Astrocyte of the hippocampus (primary cell): ENCODE results near the gene ULK2.

Source experiments
- DNase-seq: peaks from one replicate; pipeline ENCODE4 v3.0.0; 2011; ENCODE audit warnings: low read depth, low spot score

Gene ULK2

DNA sequence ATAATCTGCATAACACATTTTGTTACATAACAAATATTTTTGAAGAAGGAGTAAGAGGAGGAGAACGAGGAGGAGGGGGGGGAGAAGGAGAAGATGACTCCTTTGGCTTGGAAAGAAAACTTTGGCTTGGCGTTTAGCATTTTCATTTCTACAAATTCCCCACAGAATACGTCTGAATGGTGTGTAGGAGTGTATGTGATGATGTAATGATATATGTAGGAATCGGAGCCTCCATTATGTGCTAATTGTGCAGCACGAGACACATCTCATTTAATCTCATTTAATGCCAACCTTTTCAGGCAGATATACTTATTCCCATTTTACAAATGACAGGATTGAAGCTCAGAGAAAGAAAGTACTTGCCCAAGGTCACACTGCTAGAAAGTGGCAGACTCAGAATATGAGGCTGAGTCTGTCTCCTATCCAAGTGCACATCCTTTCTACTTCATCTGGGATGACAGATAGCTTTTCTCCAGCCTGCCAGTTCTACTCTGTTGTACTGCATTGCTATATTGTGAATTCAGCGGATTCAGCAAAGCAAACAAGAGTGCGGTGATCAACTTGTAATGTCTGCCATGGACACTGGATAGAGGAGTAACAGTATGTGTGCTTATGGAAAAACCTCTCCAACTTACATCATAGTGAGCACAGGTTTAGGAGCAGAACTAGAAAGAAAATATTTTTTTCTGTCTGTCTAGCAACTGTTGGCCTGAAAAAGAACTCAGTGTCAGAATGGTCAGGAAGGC lies 140.9 kb downstream of the ULK2 start:
- no peak for DNase-seq

DNA sequence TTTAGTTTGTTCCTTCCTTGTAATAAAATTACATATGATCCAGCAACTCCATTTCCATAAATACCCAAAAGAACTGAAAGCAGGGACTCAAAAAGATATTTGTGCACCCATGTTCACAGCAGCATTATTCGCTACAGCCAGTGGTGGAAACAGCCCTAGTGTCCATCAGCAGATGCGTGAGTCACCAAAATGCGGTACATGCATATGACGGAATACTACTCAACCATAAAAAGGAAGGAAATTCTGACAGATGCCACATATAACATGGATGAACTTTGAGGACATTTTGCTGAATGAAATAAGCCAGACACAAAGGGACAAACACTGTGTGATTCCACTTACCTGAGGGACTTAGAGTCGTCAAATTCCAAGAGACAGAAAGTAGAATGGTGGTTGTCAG lies 142.2 kb downstream of the ULK2 start:
- no peak for DNase-seq

DNA sequence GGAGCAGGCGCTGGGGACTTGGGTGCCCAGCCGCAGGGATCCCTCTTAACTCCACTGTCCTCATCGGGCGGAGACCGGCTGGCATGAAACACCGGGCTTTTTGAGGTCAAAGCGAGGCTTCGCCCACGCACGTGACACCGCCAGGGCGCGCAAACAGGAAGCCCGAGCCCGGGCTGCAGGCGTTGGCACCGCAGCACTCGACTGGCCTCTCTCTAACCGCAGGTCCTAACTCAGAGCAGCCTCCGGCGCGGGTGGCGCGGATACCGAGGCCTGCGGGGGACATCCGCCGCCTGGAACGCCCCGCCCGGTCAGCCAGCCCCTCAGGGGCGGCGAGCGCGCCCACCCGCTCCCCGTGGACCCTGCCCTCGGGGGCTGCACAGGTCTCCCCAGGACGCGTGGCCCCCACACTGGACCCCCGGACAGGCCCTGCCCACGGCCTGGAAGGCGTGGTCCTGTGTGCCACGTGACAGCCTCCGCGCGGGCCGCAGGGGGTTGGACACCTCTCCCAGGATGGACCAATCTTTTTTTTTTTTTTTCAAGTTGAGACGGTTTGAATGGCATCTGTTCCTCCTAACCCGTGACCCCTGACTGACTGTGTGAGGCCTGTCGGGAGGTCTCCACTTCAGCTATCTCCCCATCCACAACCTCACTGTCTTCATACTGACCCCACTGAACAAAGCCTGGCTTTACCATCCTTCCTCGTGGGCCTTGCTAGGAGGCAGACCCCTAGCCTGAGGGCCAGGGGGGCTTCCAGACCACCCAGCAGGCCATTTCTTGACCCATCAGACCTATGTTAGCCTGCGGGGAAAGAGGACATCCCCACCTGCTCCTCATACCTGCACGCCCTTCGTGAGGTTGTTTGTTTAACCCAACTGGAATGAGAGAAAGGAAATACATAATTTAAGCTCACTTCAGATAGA lies 143.0 kb downstream of the ULK2 start:
- no peak for DNase-seq

DNA sequence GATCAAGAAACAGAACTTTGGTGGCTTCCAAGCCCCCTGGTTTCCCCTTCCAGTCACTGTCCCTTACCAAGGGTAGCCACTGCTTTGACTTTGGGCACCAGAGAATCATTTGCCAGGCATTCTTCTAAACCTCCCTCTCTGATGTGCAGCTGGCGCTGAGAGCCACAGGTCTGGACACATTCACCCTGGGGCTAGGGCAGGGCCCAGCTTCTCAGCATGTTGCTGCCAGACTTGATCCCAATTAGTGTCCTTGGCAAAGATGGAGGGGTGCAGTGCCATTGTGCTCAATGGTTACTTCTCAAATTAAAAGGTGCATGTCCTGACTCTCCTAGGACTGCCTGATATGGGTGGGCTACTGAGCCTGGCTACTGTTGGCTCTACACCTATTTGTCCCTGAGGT lies 143.8 kb downstream of the ULK2 start:
- DNase-seq = no peak
